ENCODE results near the gene KPNA1.

DNA sequence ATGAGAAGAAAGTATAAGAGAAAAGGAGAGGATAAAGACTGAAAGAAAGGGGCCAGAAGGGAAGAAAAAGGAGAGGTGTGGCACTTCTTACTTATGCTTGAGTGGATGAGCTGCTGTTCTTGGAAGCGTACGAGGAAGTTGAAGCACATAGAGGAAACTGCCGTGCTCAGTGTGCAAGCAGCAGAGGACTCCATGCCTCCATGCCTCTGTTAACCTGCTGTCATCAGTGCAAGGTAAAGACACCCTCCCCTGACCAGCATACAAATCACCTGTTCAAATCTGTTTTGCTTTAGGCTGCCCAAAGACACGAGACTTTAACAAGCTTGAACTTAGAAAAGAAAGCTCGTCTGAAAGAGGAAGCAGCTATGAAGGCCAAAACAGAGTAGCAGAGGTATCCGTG lies 105.3 kb downstream of the KPNA1 start:
- TF ChIP-seq, protein P1, sequence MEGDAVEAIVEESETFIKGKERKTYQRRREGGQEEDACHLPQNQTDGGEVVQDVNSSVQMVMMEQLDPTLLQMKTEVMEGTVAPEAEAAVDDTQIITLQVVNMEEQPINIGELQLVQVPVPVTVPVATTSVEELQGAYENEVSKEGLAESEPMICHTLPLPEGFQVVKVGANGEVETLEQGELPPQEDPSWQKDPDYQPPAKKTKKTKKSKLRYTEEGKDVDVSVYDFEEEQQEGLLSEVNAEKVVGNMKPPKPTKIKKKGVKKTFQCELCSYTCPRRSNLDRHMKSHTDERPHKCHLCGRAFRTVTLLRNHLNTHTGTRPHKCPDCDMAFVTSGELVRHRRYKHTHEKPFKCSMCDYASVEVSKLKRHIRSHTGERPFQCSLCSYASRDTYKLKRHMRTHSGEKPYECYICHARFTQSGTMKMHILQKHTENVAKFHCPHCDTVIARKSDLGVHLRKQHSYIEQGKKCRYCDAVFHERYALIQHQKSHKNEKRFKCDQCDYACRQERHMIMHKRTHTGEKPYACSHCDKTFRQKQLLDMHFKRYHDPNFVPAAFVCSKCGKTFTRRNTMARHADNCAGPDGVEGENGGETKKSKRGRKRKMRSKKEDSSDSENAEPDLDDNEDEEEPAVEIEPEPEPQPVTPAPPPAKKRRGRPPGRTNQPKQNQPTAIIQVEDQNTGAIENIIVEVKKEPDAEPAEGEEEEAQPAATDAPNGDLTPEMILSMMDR (IDR thresholded peaks at IDR 0.05): no peak
- TF ChIP-seq POLR2A (IDR thresholded peaks at IDR 0.05) (no peak), POLR2AphosphoS5 (IDR thresholded peaks at IDR 0.05) (no peak)
